HepG2 (cell line): ENCODE results near the gene RERE. TPM values are rescaled to one million over a fixed set of nuclear protein-coding genes. Genes with fewer than 3 reads are reported as not detected.

ENCODE experiments used
- CENPX ChIP-seq: sonication (generic); formaldehyde crosslinking; IDR thresholded peaks from 2 replicates; pipeline ENCODE4 v1.9.0; 2021; ENCODE audit warnings: mild to moderate bottlenecking, missing genetic modification reagents, moderate library complexity
- GATAD2A ChIP-seq: IDR thresholded peaks from 2 replicates; pipeline ENCODE4 v1.6.1; 2016
- GTF3A ChIP-seq: sonication (generic); formaldehyde crosslinking; conservative IDR thresholded peaks from 2 replicates; pipeline ENCODE4 v1.4.0; 2020; ENCODE audit warnings: mild to moderate bottlenecking, missing genetic modification reagents
- MED1 ChIP-seq: sonication (generic); formaldehyde crosslinking; IDR thresholded peaks from 2 replicates; pipeline ENCODE4 v1.4.0; 2020; ENCODE audit warnings: missing genetic modification reagents
- MED8 ChIP-seq: sonication (generic); formaldehyde crosslinking; IDR thresholded peaks from 2 replicates; pipeline ENCODE4 v1.8.1; 2023; ENCODE audit warnings: mild to moderate bottlenecking, missing genetic modification reagents; ENCODE audit not compliant: insufficient replicate concordance
- MTERF4 ChIP-seq: sonication (generic); formaldehyde crosslinking; IDR thresholded peaks from 2 replicates; pipeline ENCODE4 v1.8.0; 2023; ENCODE audit warnings: mild to moderate bottlenecking, missing genetic modification reagents
- NCOA2 ChIP-seq: sonication (generic); formaldehyde crosslinking; IDR thresholded peaks from 2 replicates; pipeline ENCODE4 v1.8.0; 2022; ENCODE audit warnings: inconsistent platforms
- PAWR ChIP-seq: sonication (generic); formaldehyde crosslinking; IDR thresholded peaks from 2 replicates; pipeline ENCODE4 v1.4.0; 2020; ENCODE audit warnings: missing genetic modification reagents, mild to moderate bottlenecking, borderline replicate concordance
- RFX3 ChIP-seq: IDR thresholded peaks from 2 replicates; pipeline ENCODE4 v1.6.1; 2016; ENCODE audit warnings: missing biosample characterization, missing genetic modification reagents
- SALL1 ChIP-seq: sonication (generic); formaldehyde crosslinking; IDR thresholded peaks from 2 replicates; pipeline ENCODE4 v1.8.0; 2022; ENCODE audit warnings: mild to moderate bottlenecking, missing genetic modification reagents
- SOX13 ChIP-seq, 3 experiments: fragments of 450-650 bp in 1 of 3; sonication (generic) in 1 of 3; formaldehyde crosslinking in 1 of 3; IDR thresholded peaks in 2 of 3; conservative IDR thresholded peaks in 1 of 3; 2 replicates each; pipeline versions ENCODE4 v1.5.0 to v1.6.1; 2016 to 2020; ENCODE audit warnings: antibody characterized with exemption in 1 of 3, mild to moderate bottlenecking in 1 of 3, missing compliant biosample characterization in 1 of 3, missing genetic modification reagents in 1 of 3, moderate library complexity in 1 of 3
- SP1 ChIP-seq, 2 experiments: fragments of 450-650 bp in 1 of 2; sonication (generic) in 1 of 2; formaldehyde crosslinking in 1 of 2; IDR thresholded peaks; 2 replicates each; pipeline versions ENCODE4 v1.4.0 to v1.6.1; 2016 to 2020; ENCODE audit warnings: missing genetic modification reagents in 1 of 2
- TFAP4 ChIP-seq: sonication (generic); IDR thresholded peaks from 2 replicates; pipeline ENCODE4 v1.6.1; 2016; ENCODE audit warnings: low read depth, borderline replicate concordance
- ZFP91 ChIP-seq: sonication (generic); formaldehyde crosslinking; IDR thresholded peaks from 2 replicates; pipeline ENCODE4 v1.9.0; 2022; ENCODE audit warnings: missing genetic modification reagents, mild to moderate bottlenecking, borderline replicate concordance
- ZKSCAN1 ChIP-seq: fragments of 150-350 bp; IDR thresholded peaks from 2 replicates; pipeline ENCODE4 v1.6.1; 2014; ENCODE audit warnings: low read length
- ZNF12 ChIP-seq: sonication (generic); formaldehyde crosslinking; IDR thresholded peaks from 2 replicates; pipeline ENCODE4 v1.5.0; 2020; ENCODE audit warnings: missing genetic modification reagents
- ZNF263 ChIP-seq: sonication (generic); formaldehyde crosslinking; IDR thresholded peaks from 2 replicates; pipeline ENCODE4 v1.4.0; 2020; ENCODE audit warnings: missing genetic modification reagents
- ZNF281 ChIP-seq: sonication (generic); formaldehyde crosslinking; IDR thresholded peaks from 2 replicates; pipeline ENCODE4 v1.4.0; 2020; ENCODE audit warnings: missing genetic modification reagents, borderline replicate concordance
- ZNF331 ChIP-seq: sonication (generic); formaldehyde crosslinking; IDR thresholded peaks from 2 replicates; pipeline ENCODE4 v1.4.0; 2020; ENCODE audit warnings: missing genetic modification reagents
- ZNF343 ChIP-seq: sonication (generic); formaldehyde crosslinking; IDR thresholded peaks from 2 replicates; pipeline ENCODE4 v1.4.0; 2020; ENCODE audit warnings: mild to moderate bottlenecking, missing genetic modification reagents
- ZNF414 ChIP-seq: sonication (generic); formaldehyde crosslinking; IDR thresholded peaks from 2 replicates; pipeline ENCODE4 v1.5.0; 2020; ENCODE audit warnings: missing genetic modification reagents
- ZNF530 ChIP-seq: sonication (generic); formaldehyde crosslinking; IDR thresholded peaks from 2 replicates; pipeline ENCODE4 v1.5.0; 2020; ENCODE audit warnings: low read depth, mild to moderate bottlenecking, missing genetic modification reagents
- ZNF570 ChIP-seq: sonication (generic); formaldehyde crosslinking; IDR thresholded peaks from 2 replicates; pipeline ENCODE4 v1.4.0; 2020; ENCODE audit warnings: mild to moderate bottlenecking, missing genetic modification reagents, borderline replicate concordance
- polyA plus RNA-seq, 8 experiments: library from polyadenylated mRNA; depleted of rRNA in 3 of 8; stranded (reverse) in 7 of 8; unstranded in 1 of 8; fragments of >200 nt; fragmentation: Illumina TruSeq in 4 of 8; extraction: Trizol in 4 of 8; gene quantifications; 2 replicates each; pipeline versions ENCODE4 v1.2.1 to v1.2.3, GENCODE V29; 2011 to 2016; ENCODE audit warnings: low read depth in 4 of 8, missing spikeins in 1 of 8, mixed read lengths in 1 of 8; ENCODE audit not compliant: insufficient read depth in 1 of 8
- total RNA-seq, 5 experiments: library from RNA; depleted of rRNA; stranded (reverse); fragments of >200 nt; fragmentation: Illumina TruSeq; extraction: Trizol; gene quantifications; 2 replicates each; pipeline ENCODE4 v1.2.3, GENCODE V29; 2016; ENCODE audit warnings: low read depth in 1 of 5

Gene RERE
- total and polyA plus RNA-seq, 2 of the 13 experiments (the other 11 are each of a cell fraction or from before 2014, with no cell fraction given): 18.3 to 21.9 TPM

- TF ChIP-seq MED1 (CRISPR knock-in tag) (peak; percentile 56; the same call in 1 of the 2 replicates), SP1 (IDR thresholded peaks at IDR 0.05) (no peak), SP1 (CRISPR knock-in tag; IDR thresholded peaks at IDR 0.05) (no peak), NCOA2 (peak; percentile 43), MTERF4 (CRISPR knock-in tag) (no peak), SOX13 (IDR thresholded peaks at IDR 0.05) (no peak), SOX13 (CRISPR knock-in tag; conservative IDR thresholded peaks at IDR 0.05 in 1 of 2, IDR thresholded peaks at IDR 0.05 in 1 of 2) (peak in 1 of 2 experiments; percentile 61; a peak in 1 of 4 replicates), ZNF414 (peak; percentile 28; the same call in 1 of the 2 replicates), GTF3A (CRISPR knock-in tag) (no peak), ZNF343 (CRISPR knock-in tag) (no peak), TFAP4 (no peak), ZKSCAN1 (no peak), PAWR (CRISPR knock-in tag) (no peak), MED8 (CRISPR knock-in tag) (no peak), ZNF331 (CRISPR knock-in tag) (no peak; the same call in 1 of the 2 replicates), ZNF281 (CRISPR knock-in tag) (no peak), ZNF530 (CRISPR knock-in tag) (no peak), GATAD2A (peak; percentile 77), RFX3 (no peak), ZFP91 (CRISPR knock-in tag) (no peak), ZNF263 (CRISPR knock-in tag) (no peak), ZNF570 (CRISPR knock-in tag) (no peak), CENPX (no peak), SALL1 (CRISPR knock-in tag) (peak; percentile 81), ZNF12 (peak; percentile 90)
Measured at GRCh38 chr1:8856689-8857412, 39.4 kb upstream of the RERE start (continued).
